Astrocyte of the cerebellum (primary cell): ENCODE data around the gene TSN.
A peak's percentile ranks its signal among the peaks of the same experiment; 100 is the strongest.

Experiments
- DNase-seq: peaks from one replicate; pipeline ENCODE4 v3.0.0-alpha.2; 2011; ENCODE audit warnings: low read depth
- H3K4me3 ChIP-seq: 2 replicates; pipeline ENCODE4 v1.5.1; 2011; ENCODE audit warnings: mild to moderate bottlenecking, low read depth, low read length, moderate library complexity
- in situ Hi-C: cut with HindIII; loops from 2 replicates; pipeline ENCODE4 v1.10.0; 2017; ENCODE audit warnings: low sequenced_read_pairs
- TF ChIP-seq, protein P1 (sequence below): IDR thresholded peaks from 2 replicates; pipeline ENCODE4 v1.5.1; 2012; ENCODE audit warnings: low read length, low read depth, moderate library complexity, mild to moderate bottlenecking; ENCODE audit errors: missing control alignments

The TSN gene

DNA sequence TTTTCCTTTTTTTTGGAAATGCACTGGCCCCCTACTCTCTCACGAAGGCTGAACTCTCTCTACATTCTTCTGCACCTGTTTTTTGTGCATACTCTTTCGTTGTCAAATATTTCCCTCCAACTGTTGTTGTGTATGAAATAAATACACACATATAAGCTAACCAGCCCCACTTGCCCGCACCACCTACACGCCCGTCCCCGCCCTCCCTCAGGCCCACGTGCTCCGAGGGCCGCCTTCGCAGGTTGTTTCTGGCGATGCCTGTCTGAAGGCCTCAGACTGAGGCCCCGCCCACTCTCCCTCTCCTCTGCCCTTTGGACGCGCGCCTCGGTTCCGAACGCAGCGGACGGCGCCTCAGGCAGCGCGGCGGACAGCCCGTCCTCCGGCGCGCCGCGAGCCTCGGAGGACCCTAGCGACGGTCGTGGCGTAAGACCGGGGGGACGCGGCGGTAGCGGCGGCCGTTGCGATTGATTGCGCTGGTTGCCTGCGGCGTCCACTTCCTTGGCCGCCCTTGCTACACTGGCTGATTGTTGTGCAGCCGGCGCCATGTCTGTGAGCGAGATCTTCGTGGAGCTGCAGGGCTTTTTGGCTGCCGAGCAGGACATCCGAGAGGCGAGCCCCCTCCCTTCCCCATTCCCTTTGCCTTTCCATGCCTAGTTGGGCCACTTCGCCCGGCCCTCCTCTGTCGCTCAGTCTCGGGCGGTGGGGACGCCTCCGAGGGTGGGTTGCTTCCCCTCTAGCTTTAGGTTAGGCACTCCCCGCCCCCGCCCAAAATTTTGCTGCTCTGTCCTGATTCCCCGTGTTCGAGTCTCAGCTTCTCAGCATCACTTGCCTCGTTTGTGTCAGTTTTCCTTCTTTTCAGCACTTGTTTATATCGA is at the start of gene TSN:
TSS of gene TSN (plus strand) at position 415 of the 875 bp plus-strand sequence. CDS start at position 544, 129 bp downstream.
- peak; percentile 91 for DNase-seq
- TF ChIP-seq, protein P1, sequence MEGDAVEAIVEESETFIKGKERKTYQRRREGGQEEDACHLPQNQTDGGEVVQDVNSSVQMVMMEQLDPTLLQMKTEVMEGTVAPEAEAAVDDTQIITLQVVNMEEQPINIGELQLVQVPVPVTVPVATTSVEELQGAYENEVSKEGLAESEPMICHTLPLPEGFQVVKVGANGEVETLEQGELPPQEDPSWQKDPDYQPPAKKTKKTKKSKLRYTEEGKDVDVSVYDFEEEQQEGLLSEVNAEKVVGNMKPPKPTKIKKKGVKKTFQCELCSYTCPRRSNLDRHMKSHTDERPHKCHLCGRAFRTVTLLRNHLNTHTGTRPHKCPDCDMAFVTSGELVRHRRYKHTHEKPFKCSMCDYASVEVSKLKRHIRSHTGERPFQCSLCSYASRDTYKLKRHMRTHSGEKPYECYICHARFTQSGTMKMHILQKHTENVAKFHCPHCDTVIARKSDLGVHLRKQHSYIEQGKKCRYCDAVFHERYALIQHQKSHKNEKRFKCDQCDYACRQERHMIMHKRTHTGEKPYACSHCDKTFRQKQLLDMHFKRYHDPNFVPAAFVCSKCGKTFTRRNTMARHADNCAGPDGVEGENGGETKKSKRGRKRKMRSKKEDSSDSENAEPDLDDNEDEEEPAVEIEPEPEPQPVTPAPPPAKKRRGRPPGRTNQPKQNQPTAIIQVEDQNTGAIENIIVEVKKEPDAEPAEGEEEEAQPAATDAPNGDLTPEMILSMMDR = no peak
- in situ Hi-C loops = no loop called here
- H3K4me3 ChIP-seq = peak within 1 kb of the TSS; percentile 75

DNA sequence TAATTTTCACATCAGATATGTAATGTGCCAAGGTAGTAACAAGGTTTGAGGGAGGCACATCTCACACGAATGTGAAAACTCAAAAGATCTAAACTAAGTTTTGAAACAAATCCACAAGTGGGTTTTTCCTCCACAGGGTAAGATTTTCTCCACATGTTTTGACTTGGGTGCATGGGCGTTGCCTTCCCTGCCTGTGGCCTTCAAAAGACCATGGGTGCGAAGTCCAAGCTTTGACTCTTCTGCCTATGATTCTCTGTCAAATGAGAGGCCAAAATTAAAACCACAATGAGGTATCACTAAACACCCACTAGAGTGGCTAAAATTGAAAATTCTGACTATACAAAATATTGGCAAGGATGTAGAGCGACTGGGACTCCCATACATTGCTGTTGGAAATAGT is 49.5 kb upstream of the TSN start:
- TF ChIP-seq, protein P1 = no peak
- DNase-seq = no peak
- in situ Hi-C loops = loop anchor here (25.0 kb wide), 1 partner anchor 319 kb away; no protein-coding TSS in a partner anchor
- no peak overlapping the region for H3K4me3 ChIP-seq

DNA sequence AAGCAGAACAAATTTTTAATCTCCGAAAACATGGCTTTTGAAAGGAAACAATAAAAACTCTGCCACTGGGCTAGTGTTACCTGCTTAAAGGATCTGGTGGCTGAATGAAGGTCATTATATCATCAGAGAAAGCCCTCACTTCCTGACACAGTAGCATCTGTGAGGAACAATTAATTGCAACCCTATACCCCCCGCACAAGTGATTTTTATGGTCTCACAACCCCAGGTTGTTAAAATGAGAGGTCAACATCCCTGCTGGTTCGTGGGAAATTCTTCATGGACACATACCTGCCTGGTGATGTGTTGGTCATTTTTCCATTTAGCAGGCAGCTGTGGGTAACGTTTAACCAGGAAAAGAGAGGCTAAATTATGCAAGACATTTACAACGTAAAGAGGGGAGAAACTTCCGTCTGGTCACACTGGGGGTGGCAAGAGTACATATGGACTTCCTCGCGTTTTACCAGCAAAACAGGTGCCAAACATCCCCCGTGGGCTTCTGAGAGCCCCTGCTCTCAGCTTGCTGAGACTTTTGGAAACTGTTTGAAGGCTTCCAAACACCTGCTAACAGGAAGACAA is 48.0 kb upstream of the TSN start:
- no peak for DNase-seq
- TF ChIP-seq, protein P1 = no peak

DNA sequence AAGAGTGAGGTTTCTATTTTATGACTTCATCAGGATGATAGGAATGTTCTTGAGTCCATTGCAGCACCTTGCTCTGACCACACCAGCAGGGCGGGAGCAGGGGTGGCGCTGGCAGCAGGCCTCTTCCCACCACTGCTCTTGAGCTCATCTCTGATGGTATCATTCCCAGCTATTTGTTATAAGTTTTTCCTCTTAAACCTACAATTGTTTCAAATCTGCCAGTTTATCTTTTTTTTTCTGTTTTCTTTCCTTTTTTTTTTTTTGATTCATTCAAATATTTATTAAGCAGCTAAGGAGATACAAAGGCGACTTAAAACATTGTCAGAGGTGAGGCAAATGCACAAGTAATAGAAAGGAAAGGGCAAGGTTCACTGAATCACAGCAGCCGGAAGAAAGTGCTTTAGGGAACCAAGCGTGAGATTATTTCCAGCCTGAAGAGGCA is 47.5 kb upstream of the TSN start:
- no peak overlapping the region for H3K4me3 ChIP-seq
- no peak for DNase-seq
- TF ChIP-seq, protein P1 = no peak
- in situ Hi-C loops = loop anchor here (25.0 kb wide), 1 partner anchor 321 kb away; no protein-coding TSS in a partner anchor

More for the DNA sequence above, 48.0 kb upstream of the TSN start:
- in situ Hi-C loops = loop anchor here (25.0 kb wide), 1 partner anchor 320 kb away; no protein-coding TSS in a partner anchor
- H3K4me3 ChIP-seq = no peak overlapping the region

DNA sequence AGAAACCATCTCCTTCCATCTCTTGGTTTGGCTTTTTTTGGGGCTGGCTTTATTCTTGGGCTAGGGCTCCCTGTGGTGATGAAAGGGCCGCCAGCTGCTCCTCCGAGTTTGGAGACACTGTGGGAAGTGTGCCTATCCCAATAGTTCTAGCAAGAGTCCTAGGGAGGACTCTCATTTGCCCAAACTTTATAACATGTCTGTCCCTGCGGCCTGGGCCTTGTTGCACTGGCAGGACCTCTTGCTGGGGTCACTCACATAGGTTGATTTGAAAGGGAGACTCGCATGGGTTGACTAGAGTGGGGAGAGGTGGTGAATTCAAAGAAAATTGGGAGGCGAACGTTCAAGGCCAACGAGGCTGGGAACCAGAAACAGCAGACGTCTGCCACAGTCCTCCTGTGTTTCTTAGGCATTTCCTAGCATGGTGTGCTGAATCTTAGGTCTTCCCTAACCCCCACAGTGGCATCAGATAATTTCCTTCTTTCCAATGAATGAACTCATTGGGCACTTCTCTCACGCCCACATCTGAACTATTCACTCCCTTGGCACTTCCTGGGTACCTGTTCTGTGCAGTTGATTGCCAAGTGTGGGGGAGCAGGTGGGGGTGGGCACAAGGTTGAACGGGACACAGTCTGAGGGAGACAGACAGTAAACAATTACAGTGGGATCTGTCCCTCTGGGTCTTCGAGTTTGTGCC is 45.5 kb upstream of the TSN start:
- TF ChIP-seq, protein P1 = no peak
- no peak for DNase-seq
- no peak overlapping the region for H3K4me3 ChIP-seq
- in situ Hi-C loops = loop anchor here (25.0 kb wide), 1 partner anchor 323 kb away; no protein-coding TSS in a partner anchor
